NOMO-1 treated with dmso at 0.1 percent for 144 hours (cell line): ENCODE measurements around the gene EN2.

Experiments
- DNase-seq: peaks from one replicate; lab custom pipeline; 2025; ENCODE audit not compliant: unreplicated experiment; lab: John Stamatoyannopoulos, UW

The EN2 gene

DNA sequence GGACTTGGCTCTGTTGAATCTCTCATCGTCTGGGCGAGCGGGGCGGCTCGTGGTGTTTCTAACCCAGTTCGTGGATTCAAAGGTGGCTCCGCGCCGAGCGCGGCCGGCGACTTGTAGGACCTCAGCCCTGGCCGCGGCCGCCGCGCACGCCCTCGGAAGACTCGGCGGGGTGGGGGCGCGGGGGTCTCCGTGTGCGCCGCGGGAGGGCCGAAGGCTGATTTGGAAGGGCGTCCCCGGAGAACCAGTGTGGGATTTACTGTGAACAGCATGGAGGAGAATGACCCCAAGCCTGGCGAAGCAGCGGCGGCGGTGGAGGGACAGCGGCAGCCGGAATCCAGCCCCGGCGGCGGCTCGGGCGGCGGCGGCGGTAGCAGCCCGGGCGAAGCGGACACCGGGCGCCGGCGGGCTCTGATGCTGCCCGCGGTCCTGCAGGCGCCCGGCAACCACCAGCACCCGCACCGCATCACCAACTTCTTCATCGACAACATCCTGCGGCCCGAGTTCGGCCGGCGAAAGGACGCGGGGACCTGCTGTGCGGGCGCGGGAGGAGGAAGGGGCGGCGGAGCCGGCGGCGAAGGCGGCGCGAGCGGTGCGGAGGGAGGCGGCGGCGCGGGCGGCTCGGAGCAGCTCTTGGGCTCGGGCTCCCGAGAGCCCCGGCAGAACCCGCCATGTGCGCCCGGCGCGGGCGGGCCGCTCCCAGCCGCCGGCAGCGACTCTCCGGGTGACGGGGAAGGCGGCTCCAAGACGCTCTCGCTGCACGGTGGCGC lies at the start of gene EN2:
EN2 (plus strand) TSS at position 19 of the 767 bp plus-strand sequence; CDS start at position 268, 249 bp downstream.
- no peak for DNase-seq

DNA sequence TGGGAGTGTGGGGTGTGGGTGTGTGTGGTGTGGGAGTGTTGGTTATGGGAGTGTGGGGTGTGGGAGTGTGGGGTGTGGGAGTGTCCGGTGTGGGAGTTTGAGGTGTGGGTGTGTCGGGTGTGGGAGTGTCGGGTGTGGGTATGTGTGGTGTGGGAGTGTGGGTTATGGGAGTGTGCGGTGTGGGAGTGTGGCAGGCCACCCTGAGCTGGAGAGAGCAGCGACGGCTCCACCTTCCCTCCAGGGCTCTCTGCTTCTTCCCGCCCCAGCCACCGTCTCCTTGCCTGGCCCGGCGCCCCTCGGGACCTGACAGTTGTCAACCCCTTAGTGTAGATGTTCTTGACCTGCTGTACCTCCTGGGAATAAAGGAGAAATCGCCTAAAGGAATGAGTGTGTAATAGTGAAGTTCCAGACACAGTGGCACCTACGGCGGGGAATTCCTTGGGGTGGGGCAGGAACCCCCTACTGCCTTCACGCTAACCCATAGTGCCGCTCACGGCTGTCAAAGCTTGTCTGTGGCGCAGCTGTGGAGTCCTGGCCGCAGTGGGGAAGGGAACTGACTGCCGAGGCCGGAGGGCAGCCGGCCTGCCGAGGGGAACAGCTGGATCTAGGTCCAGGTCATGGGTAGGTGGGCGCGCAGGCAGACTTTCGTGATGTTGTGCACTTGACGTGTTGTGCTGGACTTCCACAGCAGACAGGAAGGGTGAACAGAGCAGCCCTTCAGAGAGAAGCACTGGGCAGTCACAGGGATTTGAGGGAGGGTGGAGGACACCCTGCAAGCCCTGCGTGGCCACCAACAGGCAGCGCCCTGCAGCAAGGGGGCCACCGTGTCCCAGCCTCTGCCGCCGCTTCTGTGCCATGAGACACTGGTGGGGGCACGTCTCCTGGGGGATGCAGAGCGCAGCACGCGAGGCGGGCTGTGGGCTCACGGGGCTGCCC lies 49.0 kb upstream of the EN2 start:
- DNase-seq = no peak

DNA sequence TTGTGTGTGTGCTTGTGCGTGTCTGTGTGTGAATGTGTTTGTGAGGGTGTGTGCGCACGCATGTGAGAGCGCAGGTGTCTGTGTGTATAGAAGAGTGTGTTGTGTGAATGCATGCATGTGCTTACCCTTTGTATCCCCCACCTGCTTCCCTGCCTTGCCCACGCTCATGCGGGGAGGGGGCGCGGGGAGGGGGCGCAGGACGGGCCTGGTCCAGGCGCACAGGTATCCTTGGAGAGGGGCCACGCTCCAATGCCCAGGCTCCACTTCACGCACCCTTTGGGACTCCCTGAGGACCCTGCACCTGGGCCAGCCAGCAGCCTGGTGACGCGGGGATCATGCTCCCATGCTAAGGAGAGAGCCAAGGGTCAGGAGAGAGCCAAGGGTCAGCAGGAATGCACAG lies 47.9 kb upstream of the EN2 start:
- DNase-seq = no peak

DNA sequence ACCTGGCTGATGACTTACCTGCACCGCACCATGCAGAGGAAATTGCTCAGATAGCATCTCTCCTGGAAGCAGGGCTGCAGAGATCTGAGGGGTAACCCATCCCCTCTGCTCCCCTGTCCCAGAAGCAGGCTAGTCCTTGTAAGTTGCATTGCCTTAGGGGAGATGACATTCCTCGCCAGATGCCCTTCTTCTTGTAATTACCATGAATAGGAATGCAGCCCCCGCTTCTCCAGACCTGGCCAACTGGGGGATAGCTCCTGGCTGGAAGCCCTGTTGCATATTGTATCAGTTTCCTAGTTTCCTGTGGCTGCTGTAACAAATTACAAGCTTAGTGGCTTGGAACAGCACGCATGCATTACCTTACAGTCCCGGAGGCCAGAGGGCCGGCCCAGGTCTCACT lies 47.5 kb upstream of the EN2 start:
- no peak for DNase-seq

DNA sequence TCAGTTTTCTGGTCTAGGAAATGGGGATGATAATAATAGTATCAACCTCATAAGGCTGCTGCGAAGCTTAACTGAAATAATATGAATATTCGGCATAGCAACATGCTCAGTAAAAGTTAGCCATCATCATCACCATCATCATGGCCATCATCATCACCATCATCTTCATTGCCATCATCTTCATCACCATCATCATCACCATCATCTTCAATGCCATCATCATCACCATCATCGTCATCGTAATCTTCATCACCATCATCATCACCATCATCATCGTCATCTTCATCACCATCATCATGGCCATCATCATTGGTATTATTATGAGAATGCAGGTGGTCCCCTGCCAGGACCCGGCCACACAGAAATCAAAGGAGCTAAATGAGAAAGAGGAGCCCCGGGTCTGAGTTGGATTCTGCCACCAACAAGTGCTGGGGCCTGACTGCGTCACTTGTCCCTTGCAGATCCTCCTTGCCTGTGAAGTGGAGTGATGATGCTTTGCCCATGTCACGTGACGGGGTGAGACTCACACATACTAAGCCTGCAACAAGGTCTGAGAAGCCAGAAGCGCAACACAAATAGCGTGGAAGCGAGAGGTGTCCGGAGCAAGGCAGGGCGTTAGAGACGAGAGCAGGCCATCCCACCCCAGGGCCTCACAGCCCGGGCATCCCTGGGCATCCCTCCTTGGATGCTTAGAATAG lies 46.1 kb upstream of the EN2 start:
- DNase-seq = no peak

DNA sequence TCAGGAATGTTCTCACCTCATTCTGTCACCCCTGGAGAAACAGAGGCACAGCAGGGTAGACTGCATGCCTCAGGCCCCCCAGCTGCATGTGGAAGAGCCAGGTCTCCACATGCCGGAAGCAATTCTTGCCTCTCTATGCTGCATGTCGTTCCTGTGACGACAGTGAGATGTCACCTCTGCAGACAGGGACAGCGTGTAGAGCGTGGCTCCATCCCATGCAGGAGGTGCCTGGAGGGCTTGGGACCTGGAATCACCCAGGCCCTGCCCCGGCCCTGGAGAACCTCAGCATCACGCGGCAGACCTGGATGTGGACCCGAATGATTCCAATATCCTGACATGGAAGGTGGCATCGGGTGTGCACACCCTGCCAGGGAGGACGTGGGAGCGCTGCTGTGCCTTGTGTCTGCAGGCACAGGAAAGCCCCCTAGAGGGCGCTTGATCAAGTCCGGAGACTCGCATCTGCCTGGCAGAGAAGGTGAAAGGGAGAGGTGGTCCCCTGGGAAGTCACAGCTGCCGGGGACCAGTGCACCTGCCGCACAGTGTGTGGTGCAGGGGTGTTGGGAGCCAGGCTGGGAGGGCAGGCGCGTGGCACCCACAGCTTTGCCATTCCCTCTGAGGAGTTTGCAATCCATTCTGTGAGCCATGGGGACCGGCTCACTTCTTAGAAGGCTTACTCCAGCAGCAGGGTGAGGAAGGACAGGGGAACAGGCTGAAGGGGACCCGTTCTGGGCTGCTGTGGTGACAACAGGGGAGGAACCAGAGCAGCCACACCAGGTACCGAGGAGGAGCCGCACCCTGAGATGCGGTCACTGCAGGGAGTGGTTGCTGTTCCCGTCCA lies 45.3 kb upstream of the EN2 start:
- no peak for DNase-seq

DNA sequence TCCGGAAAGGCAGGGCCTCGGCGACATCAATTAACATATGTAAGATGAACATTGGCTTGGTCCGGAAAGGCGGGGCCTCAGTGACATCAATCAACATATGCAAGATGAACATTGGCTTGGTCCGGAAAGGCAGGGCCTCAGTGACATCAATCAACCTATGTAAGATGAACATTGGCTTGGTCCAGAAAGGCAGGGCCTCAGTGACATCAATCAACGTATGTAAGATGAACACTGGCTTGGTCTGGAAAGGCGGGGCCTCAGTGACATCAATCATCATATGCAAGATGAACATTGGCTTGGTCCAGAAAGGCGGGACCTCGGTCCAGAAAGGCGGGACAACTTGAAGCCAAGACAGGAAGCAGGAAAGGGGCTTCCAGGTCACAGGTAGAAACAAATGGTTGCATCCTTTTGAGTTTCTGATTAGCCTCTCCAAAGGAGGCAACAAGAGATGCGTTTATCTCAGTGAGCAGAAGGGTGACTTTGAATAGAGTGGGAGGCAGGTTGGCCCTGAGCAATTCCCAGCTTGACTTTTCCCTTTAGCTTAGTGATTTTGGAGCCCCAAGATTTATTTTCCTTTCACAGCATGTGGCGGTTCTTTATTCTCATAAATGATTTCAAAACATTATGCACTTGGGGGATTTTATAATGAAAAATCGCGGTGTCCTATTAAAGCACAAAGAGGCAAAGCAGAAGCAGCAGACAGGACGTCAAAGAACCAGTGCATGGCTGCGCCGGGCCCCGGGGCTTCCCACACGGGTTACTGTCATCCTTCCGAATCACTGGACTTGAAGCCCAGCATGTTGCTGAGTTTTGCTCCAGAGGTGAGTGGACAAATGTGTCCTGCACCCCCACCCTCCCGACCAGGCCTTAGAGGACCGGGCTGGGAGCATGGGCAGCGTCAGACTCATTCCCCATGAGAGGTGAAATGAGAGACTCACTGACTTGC lies 43.1 kb upstream of the EN2 start:
- no peak for DNase-seq

DNA sequence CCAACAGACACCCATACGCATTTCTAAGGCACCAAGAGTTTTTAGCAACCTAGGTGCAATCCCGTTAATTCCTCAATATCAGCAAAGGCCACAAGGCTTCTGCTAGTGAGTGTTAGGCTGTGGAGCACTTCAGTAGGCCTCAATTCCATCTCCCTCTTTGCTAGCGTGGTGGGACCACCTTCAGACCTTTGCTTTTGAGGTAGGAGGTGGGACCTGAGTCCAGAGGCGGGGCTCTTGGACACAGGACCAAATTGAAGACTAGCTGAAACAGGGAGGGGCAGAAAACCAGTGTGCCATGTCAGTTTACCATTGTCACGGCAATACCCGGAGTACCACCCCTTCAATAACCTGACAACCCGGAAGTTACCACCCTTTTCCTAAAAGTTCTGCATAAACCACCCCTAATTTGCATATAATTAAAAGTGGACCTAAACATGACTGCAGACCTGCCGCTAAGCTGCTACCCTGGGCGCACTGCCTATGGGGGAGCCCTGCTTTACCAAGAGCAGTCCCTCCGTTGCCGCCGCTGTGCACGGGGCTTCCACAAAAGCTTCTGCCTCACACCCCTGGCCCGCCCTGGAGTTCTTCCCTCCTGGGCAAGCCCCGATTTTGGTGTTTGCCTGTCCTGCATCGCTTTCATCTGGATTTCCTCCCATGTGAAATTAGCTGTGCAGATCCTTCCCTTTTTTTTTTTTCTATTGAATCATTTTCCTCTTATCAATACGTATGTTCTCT lies 41.1 kb upstream of the EN2 start:
- no peak for DNase-seq

DNA sequence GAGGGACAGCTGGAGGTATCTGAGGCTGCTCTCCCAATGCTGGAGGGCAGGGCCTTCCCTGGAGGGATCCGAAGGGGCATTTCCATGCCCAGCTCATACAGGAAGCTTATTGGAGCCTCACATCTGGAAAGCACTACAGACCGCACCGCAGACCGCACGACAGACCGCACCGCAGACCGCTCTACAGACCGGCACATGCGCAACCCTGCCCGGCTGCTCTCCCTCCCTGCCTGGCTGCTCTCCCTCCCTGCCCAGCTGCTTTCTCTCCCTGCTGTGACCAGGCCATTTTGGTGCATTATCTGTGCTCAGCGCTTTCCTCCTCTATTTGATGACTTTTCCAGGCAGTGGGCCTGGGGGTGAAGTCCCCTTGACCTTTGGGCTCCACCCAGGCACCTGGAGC lies 39.6 kb upstream of the EN2 start:
- DNase-seq = no peak

DNA sequence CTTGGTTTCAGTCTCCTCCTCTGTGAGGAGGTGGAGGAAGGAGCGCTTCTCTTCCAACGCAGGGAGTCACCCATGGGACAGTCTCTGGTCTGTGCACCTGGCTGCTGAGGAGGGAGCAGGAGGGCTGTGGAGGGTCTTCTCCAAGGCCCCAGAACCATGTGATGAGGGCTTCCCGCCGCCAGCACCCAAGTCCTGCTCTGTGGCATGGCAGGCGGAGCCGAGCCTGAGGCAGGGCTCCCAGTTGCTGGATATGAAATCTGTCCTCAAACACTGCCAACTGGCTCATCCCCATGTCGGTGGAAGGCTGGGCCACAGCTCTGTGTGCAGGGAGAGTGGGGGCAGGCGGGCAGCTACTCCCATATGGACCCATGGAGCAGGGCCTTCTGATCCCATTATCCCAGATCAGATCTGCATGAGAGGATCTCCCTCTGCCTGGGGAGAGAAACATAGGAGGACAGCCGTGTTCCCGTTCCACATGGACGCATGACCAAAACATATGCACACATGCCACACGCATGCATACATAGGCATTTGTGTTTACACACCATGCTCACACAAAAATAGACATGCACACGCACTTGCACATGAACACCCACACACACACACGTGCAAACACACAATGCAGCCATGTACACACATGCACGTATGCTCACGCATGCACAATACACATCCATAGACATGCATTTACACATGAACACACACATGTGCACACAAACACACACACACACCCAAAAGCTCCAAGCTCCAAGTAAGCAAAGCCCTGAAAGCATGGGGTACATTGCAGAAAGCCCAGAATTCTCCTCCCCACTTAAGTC lies 38.8 kb upstream of the EN2 start:
- no peak for DNase-seq

DNA sequence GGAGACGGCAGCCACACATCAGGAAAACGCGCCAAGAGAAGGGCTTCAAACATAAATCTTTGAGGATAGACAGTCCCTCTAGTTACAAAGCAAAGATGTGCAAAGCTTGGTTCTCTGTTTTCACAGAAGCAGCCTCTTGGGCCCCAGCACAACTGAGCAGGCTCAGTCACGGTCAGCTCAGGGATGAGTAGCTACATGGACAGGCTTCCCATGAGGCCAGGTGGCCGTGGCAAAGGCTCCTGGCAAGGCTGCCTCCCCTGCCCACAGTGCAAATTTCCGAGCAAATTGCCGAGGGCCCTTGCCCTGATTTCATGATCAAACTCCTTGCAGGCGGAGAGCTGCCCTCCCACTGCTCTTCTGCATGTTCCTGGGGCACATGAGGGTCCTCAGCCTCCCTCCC lies 37.8 kb upstream of the EN2 start:
- no peak for DNase-seq

DNA sequence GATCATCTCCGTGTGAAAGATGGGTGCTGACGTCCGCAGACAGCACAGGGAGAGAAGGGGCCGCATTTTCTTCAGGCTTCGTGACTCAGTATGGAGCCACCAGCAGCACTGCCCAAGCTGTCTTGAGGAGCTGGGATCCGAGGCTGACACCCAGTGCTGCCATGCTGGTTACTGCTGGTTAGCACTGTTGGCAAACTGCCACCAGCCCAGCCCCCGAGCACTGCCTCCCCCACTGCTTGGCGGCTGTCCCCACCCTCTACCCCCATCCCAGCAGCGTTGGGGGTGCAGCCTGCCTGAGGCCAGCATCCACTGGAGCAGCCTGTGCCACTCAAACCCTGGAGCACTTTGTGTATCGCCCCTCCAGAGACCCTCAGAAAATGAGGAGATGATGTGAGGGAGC lies 35.8 kb upstream of the EN2 start:
- DNase-seq = no peak

DNA sequence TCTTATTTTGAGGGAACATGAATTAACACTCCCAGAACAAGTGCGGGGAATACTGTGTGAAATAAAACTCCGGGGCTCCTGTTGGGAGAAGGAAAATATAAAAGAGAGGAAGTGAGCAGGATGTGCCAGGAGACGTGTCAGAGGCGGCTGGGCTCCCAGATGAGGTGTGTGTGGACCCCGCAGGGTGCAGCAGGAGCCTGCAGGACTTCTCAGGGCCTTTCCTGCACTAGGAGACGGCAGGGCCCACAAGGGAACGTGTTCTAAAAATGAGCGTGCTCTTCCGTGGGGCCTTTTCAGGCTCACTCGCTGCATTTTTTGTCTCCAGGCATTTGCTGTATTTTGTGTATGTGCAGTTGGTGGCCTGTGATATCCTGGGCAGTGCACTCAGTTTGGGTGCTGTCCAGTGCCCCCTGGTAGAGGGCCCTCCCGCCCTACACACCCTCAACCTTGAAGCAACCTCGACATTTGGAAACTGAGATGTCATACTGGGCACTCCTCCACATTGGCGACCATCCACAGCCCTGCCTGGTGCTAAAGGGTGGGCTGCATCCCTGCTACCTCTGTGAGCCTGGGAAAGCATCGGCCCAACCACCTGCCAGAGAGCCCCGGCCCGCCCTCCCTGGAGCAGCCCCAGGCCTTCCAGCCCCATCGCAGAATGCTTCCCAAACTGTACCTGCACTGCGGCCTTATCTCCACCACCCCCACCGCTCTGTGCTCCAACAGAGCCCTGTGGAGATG lies 35.2 kb upstream of the EN2 start:
- DNase-seq = no peak

DNA sequence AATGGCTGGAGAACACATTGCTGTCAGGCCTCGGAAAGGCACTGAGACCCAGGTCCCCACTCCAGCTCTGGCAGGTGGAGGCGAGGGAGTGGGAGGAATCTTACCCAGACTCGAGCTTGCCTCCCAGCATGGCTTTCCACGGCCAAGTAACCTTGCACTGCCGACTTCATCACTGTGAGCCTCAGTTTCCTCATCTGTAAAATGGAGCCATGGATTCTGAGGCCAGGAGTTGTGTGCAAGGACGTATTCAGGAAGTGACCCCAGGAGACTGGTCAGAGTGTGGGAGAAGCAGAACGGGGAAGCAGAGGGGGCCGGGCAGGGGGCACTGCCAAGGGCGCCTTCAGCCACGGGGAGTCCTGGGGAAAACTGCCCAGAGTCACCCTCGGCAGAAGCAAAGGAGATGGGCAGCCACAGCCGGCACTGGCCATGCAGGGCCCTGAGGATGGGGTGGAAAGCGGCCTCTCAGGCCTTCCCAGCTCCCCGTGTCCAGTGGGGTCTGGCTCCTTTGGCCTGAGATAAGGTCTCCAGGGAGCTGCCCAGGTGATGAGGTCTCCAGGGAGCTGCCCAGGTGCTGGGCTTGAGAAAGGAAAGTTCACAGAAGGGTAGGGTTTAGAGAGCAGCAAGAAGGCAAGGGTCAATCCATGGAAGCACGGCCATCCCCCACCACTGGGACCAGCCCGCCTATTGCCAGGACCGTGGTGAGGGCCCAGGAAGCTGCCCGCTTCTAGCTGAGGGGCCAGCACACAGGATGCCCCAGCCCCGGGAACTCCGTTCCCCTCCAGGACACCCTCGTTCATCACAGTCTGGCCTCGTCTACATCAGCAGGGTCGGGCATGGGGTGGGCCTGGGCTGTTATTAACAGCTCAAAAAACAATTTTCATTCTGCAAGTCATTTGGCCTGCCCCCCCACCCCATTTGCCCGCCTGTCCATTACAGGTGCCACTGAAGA lies 34.3 kb upstream of the EN2 start:
- no peak for DNase-seq

DNA sequence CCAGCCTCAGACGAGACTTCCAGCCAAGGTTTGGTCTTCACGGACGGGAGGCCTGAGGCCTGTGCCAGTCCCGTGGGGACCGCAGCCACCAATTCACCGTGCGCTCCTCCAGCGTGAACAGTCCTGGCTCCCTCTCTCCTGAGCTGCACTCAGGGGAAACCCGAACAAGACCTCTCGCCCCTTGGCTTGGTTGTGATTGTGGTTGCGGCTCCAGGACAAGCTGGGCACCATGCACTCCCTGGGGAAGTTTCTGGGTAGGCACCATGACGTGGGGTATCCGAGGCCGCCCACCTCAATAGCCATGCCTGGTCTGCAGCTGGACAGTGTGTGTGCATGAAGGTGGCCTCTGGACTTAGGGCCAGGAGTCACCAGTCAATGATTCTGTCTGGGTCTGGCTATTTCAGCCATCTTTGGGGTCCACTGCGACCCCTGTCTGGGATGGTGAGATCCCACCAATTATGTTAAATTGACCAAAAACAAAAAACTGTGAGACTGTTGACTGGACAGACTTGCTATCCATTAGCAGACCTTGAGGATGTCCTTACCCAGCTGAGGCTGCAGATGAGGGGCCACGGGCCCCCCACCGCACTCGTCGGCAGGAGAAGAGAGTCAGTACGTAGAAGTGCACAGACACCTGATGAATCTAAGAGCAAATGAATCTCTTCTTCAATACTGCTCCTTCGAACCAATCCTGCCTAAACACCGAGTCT lies 33.5 kb upstream of the EN2 start:
- no peak for DNase-seq

DNA sequence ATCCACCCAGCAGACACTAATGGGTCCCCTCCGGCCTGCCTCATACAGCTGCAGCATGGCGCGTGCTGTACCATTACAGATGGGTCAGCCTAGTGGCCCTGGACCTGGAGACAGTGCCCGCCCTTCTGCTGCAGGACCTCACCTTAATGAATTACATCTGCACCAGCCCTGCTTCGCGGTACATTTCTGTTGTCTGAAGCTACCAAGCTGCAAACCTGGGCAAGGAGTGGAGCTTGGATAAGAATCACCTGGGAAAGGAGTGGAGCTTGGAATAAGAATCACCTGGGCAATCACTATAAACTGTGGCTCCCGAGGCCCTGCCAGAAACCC lies 33.0 kb upstream of the EN2 start:
- DNase-seq = no peak
